ENCODE data around the gene SYCP1.

DNA sequence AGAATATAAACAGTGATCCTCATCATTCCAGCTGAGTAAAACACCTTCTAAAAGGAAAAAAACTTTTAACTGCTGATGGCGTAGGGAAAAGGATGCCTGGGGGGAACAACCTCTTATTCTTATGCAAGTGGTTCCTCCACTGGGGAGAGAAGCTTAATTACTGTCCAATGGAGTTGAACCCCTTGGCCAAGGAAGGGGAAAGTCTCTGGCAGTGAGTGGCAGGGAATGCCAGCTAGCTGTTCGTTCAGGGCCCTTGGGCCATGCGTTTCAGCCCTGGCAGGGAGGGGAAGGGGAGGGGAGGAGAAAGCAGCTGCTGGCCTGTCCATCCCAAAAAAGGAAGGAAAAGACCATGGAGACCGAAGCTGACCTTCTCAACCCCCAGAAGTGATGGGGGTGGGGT, 22.6 kb upstream of the SYCP1 start:
- TF ChIP-seq CTCF (IDR thresholded peaks at IDR 0.05) (no peak), EZH2 (IDR thresholded peaks at IDR 0.05; ENCODE audit: borderline replicate concordance, insufficient read depth, low read depth, low read length, poor library complexity, severe bottlenecking) (no peak)

All from B cell (primary cell).